Stimulated activated CD8-positive, alpha-beta memory T cell treated with anti-CD3 and anti-CD28 coated beads, Interleukin-2, amount 100 ng/mL, for 1 hour (primary cell): Measurements from ENCODE around the gene FAM168B.

Experiments used
- DNase-seq, 2 donors: peaks; one replicate each; pipeline ENCODE4 v3.0.0-alpha.2; 2020; ENCODE audit warnings: low read depth in 2 of 2

FAM168B gene

GRCh38 chr2:131039908-131040660, 53.2 kb downstream of the FAM168B start:
- DNase-seq, result no peak

GRCh38 chr2:131039535-131039907, 53.7 kb downstream of the FAM168B start:
- DNase-seq, result no peak

- DNase-seq, result no peak
Observed at GRCh38 chr2:131039101-131039440, 54.2 kb downstream of the FAM168B start.

GRCh38 chr2:131038258-131039100, 54.8 kb downstream of the FAM168B start:
- DNase-seq, result no peak

- no peak for DNase-seq
Observed at GRCh38 chr2:131037398-131038257, 55.6 kb downstream of the FAM168B start.

GRCh38 chr2:131036696-131037397, 56.4 kb downstream of the FAM168B start:
- DNase-seq, result no peak

GRCh38 chr2:131036269-131036668, 57.0 kb downstream of the FAM168B start:
- DNase-seq, result no peak

- no peak for DNase-seq
Observed at GRCh38 chr2:131035826-131036231, 57.4 kb downstream of the FAM168B start.

- DNase-seq, result no peak
Observed at GRCh38 chr2:131035112-131035825, 58.0 kb downstream of the FAM168B start.

- DNase-seq, result no peak
Observed at GRCh38 chr2:131034122-131035051, 58.9 kb downstream of the FAM168B start.

- DNase-seq, result no peak
Observed at GRCh38 chr2:131033786-131034121, 59.5 kb downstream of the FAM168B start.

GRCh38 chr2:131032393-131032836, 60.8 kb downstream of the FAM168B start:
- no peak for DNase-seq

GRCh38 chr2:131031875-131032274, 61.4 kb downstream of the FAM168B start:
- no peak for DNase-seq

GRCh38 chr2:131031431-131031841, 61.8 kb downstream of the FAM168B start:
- no peak for DNase-seq

- no peak for DNase-seq
Observed at GRCh38 chr2:131030478-131030971, 62.7 kb downstream of the FAM168B start.

GRCh38 chr2:131029812-131030211, 63.4 kb downstream of the FAM168B start:
- DNase-seq, result no peak

- DNase-seq, result no peak
Observed at GRCh38 chr2:131027566-131028528, 65.4 kb downstream of the FAM168B start.

- DNase-seq, result no peak
Observed at GRCh38 chr2:131026919-131027318, 66.3 kb downstream of the FAM168B start.
